Measurements from ENCODE around the gene CRLF2.
"Not testable (repeated sequence)": the region's sequence is repeated elsewhere in the genome, so short reads cannot be mapped to it uniquely, and the experiment has no call there.

DNA sequence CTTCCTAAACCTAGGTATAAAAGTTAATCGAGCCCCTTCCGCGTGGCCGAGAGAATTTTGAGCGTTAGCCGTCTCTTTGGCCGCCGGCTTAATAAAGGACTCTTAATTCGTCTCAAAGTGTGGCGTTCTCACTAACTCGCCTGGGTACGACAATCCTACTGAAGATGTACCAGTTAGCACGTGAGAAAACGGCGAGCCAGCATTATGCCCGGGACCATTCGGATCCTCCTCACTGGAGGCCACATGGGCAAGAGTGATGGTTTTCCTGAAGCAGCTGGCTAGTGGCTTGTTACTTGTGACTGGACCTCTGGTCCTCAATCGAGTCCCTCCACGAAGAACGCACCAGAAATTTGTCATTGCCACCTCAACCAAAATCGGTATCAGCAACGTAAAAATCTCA lies 39.0 kb downstream of the CRLF2 start:
- TF ChIP-seq CTCF, POLR2A (IDR thresholded peaks at IDR 0.05): not testable (repeated sequence)
